Lower leg skin (tissue), 4 donors: ENCODE measurements around the gene ST6GALNAC3. TPM values are rescaled to one million over a fixed set of nuclear protein-coding genes. Genes with fewer than 3 reads are reported as not detected.
A peak's percentile ranks its signal among the peaks of the same experiment; 100 is the strongest.

Experiments
- DNase-seq, 2 donors: peaks; one replicate each; pipeline ENCODE4 v3.0.0-alpha.2; 2019; ENCODE audit warnings: low spot score in 2 of 2
- H3K4me3 ChIP-seq: fragments of 200-600 bp; sonication (generic); 2 replicates; pipeline ENCODE4 v1.5.1; 2017; ENCODE audit warnings: mild to moderate bottlenecking, low read depth; ENCODE audit not compliant: poor library complexity, severe bottlenecking
- POLR2A ChIP-seq, 2 donors: fragments of 450-650 bp; IDR thresholded peaks; one replicate each; pipeline ENCODE4 v1.6.1; 2016 to 2017; ENCODE audit warnings: antibody characterized with exemption in 2 of 2, mild to moderate bottlenecking in 1 of 2, moderate library complexity in 1 of 2
- WGBS, 2 donors: methylation state at CpG; one replicate each; pipeline ENCODE4 v1.1.5; 2018; 5-methylcytosine and 5-hydroxymethylcytosine counted together
- intact Hi-C: fragments of 100-400 bp; cut with DNase I; formaldehyde crosslinking; loops from one replicate; pipeline ENCODE4 v1.15.0; 2023; ENCODE audit warnings: low total_unique reads
- total RNA-seq, 4 donors: library from RNA; depleted of rRNA; stranded (reverse); fragments of >200 nt; gene quantifications; one replicate each; pipeline ENCODE4 v1.1.0, GENCODE V29; 2016
- TF ChIP-seq, protein P1 (sequence below), 3 donors: fragments of 450-650 bp; IDR thresholded peaks; one replicate each; pipeline ENCODE4 v1.5.1; 2016; ENCODE audit warnings: antibody characterized with exemption in 3 of 3, mild to moderate bottlenecking in 3 of 3, moderate library complexity in 2 of 3

ST6GALNAC3 gene
- total RNA-seq, 4 donors from 2014 or later: 1.5 to 3.8 (median 3.0) TPM

DNA sequence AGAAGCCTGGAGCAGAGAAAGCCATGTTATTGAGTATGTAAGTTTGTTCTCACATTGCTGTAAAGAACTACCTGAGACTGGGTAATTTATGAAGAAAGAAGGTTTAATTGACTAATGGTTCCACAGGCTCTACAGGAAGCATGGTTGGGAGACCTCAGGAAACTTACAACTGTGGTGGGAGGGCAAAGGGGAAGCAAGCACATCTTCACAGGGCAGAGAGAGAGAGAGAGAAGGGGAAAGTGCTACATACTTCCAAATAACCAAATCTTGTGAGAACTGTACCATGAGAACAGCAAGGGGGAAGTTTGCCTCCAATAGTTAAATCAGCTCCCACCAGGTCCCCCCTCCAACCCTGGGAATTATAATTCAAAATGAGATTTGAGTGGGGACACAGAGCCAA lies 302.7 kb downstream of the ST6GALNAC3 start:
- DNase-seq: no peak
- no peak overlapping the region for H3K4me3 ChIP-seq
- intact Hi-C loops: no loop called here
- TF ChIP-seq, protein P1, sequence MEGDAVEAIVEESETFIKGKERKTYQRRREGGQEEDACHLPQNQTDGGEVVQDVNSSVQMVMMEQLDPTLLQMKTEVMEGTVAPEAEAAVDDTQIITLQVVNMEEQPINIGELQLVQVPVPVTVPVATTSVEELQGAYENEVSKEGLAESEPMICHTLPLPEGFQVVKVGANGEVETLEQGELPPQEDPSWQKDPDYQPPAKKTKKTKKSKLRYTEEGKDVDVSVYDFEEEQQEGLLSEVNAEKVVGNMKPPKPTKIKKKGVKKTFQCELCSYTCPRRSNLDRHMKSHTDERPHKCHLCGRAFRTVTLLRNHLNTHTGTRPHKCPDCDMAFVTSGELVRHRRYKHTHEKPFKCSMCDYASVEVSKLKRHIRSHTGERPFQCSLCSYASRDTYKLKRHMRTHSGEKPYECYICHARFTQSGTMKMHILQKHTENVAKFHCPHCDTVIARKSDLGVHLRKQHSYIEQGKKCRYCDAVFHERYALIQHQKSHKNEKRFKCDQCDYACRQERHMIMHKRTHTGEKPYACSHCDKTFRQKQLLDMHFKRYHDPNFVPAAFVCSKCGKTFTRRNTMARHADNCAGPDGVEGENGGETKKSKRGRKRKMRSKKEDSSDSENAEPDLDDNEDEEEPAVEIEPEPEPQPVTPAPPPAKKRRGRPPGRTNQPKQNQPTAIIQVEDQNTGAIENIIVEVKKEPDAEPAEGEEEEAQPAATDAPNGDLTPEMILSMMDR (IDR thresholded peaks at IDR 0.05): no peak
- no peak for TF ChIP-seq POLR2A (IDR thresholded peaks at IDR 0.05)

DNA sequence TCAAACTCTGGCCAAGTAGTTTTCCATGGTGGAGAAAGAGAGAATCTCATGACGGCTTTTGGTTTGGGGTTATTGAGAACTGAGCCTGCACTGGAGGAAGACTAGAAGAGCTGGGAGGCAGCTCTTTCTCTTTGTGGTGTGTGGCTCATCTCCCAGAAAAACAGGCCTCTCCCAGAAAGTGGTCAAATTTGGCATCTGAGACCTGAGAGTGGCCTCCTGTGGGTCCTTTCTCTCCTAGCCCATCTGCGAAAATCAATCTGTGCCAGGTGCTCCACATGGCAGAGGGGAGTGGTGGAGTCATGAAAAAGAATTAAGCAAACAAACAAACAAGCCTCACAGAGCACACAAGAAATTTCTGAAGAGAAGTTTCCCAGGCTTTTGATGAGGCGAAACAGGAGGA lies 305.0 kb downstream of the ST6GALNAC3 start:
- intact Hi-C loops: no loop called here
- WGBS, 2 donors: 85% methylated on average over 3 of the region's 3 CpGs
- TF ChIP-seq, protein P1 (IDR thresholded peaks at IDR 0.05): no peak
- no peak for TF ChIP-seq POLR2A (IDR thresholded peaks at IDR 0.05)
- H3K4me3 ChIP-seq: no peak overlapping the region
- DNase-seq: peak in 1 of 2 donors; percentile 13

DNA sequence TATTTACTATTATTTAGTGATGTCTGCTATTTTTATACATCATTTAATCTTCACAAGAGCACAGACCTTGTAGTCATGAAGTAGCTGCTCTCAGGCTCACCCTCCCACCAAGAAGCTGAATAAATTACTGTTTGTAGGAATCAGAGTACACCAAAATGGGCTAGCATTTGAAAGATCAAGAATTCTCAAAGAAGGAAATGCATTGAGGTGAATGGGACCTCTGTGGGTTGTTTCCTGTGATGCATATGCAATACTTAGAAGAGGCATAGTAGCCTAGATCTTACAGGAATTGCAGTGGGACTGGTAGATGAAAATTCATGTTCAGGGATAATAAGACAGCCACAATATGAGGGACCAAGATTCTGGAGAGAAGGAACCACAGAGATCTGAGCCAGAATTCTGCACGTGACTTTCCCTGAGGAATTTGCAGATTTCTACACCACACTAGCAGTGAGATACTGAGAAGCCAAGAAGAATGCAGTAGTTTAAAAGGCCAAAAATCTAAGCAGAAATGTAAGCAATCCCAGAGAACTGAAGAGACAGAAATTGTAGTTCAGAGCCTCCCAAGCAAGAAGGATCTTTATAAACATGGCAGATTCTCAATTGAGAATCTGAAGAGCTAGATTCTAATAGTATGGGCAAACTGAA lies 307.0 kb downstream of the ST6GALNAC3 start:
- intact Hi-C loops: no loop called here
- 52 to 72% methylated on average over 1 of the region's 1 CpG for WGBS, 2 donors
- no peak for DNase-seq
- TF ChIP-seq, protein P1 (IDR thresholded peaks at IDR 0.05): no peak
- no peak for TF ChIP-seq POLR2A (IDR thresholded peaks at IDR 0.05)
- no peak overlapping the region for H3K4me3 ChIP-seq

DNA sequence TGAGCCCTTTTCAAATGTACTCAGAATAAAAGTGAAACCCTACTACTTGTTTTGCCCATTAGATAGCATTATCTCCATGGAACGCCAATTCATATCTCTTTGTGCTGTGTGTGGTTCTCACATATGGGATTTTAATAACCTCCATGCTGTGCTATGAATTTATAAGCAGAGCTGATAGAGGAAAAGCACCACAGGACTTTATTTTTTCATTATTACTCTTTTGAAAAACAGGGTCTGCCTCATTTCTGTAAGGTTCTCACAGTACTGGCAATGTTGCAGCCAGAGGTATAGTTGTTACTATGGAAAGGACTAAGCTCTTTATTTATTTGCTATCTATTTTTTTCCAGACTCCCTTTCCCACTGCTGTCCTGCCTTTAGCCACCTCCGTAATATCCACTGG lies 313.7 kb downstream of the ST6GALNAC3 start:
- TF ChIP-seq, protein P1 (IDR thresholded peaks at IDR 0.05): no peak
- no peak for TF ChIP-seq POLR2A (IDR thresholded peaks at IDR 0.05)
- 87 to 90% methylated on average over 2 of the region's 2 CpGs for WGBS, 2 donors
- intact Hi-C loops: no loop called here
- no peak overlapping the region for H3K4me3 ChIP-seq
- no peak for DNase-seq

DNA sequence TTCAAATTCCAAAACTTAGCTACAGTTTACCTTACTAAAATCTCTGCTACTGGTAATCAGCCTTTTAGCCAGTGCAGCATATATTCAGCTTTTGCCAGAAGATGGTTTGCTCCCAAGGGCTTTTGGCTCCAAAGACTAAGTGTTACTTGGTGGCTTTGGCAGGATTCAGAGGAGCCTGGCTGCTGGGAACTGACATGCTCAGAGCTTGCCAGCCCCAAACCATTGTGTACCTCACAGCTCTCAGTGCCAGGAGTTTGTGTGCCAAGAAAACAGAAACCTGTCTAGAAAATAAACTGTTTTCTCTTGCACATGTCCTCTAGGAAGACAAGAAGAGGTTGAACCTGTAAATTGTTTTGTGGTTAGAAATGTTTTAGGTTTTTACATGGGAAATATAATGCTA lies 315.9 kb downstream of the ST6GALNAC3 start:
- intact Hi-C loops: no loop called here
- peak in 1 of 2 donors; percentile 14 for DNase-seq
- no peak overlapping the region for H3K4me3 ChIP-seq

More for the DNA sequence above, 315.9 kb downstream of the ST6GALNAC3 start:
- no peak for TF ChIP-seq POLR2A (IDR thresholded peaks at IDR 0.05)
- TF ChIP-seq, protein P1 (IDR thresholded peaks at IDR 0.05): no peak
